ENCODE data around the gene RRAD. TPM values are rescaled to one million over a fixed set of nuclear protein-coding genes. Genes with fewer than 3 reads are reported as not detected.
A peak's percentile ranks its signal among the peaks of the same experiment; 100 is the strongest.

The RRAD gene
- total RNA-seq, 2 experiments from 2014 or later = 0.34 TPM; not detected in 1

DNA sequence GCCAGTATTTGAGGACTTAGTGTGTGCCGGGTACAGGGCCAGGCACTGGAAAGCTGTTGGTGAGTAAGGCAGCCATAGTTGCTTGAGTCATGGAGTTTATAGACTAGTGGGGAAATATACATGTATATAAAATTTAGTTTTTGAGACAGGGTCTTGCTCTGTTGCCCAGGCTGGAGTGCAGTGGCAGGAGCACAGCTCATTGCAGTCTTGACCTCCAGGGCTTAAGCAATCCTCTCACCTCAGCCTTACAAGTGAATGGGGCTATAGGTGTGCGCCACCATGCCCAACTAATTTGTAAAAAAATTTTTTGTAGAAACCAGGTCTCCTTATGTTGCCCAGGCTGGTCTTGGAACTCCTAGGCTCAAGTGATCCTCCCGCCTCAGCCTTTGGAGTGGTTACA lies 42.6 kb downstream of the RRAD start:
- H3K27ac Mint-ChIP-seq = no peak overlapping the region

DNA sequence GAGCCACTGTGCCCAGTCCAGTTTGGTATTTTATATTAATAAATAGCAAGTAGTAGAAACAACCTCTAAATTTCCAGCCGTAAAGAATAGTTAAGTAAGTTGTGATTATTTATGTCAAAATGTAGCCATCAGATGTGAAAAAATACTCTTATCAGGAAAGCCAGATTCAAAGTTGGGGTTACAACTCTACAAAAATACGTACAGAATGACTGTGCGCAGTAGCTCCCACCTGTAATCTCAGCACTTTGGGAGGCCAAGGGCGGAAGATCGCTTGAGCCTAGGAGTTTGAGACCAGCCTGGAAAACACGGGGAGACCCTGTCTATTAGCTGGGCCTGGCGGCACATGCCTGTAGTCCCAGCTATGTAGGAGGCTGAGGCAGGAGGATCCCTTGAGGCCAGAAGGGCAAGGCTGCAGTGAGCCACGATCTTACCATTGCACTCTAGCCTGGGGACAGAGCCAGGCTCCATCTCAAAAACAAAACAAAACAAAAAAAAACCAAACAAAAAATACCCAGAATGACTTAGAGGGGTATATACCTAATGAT lies 43.3 kb downstream of the RRAD start:
- no peaks in the 10 kb centered on the region for H3K27me3 Mint-ChIP-seq (ENCODE audit: low read depth)
- peak overlapping the region; percentile 100 for H3K4me3 Mint-ChIP-seq
- ChIA-PET POLR2A (interaction anchor here (1.4 kb wide), 1 partner anchor 51 kb away, joined by 9 read pairs; no protein-coding TSS in a partner anchor), CTCF (interaction anchor here (1.8 to 5.1 kb wide), 7 partner anchors 9 to 130 kb away, joined by 6 to 35 read pairs (median 25); partner anchors contain the start of genes DYNC1LI2 and NAE1)
- ATAC-seq (no peak), DNase-seq (no peak)
- peaks cover 66% of the 10 kb centered on the region for H3K4me1 Mint-ChIP-seq (ENCODE audit: low read depth)
- H3K27ac Mint-ChIP-seq = no peak overlapping the region
- H3K36me3 Mint-ChIP-seq (ENCODE audit: low read depth) = peaks cover 25% of the 10 kb centered on the region
- H3K9me3 Mint-ChIP-seq (ENCODE audit: insufficient read depth) = no peaks in the 10 kb centered on the region

More for the DNA sequence above, 42.6 kb downstream of the RRAD start:
- ATAC-seq (no peak), DNase-seq (no peak)
- Mint-ChIP-seq H3K4me3 (no peak overlapping the region), H3K9me3 (ENCODE audit: insufficient read depth) (no peaks in the 10 kb centered on the region), H3K4me1 (ENCODE audit: low read depth) (peaks cover 70% of the 10 kb centered on the region), H3K27me3 (ENCODE audit: low read depth) (no peaks in the 10 kb centered on the region), H3K36me3 (ENCODE audit: low read depth) (peaks cover 30% of the 10 kb centered on the region)
- POLR2A ChIA-PET = no interaction called here
- CTCF ChIA-PET = interaction anchor here (2.6 to 5.1 kb wide), 6 partner anchors 9 to 52 kb away, joined by 11 to 35 read pairs (median 26); partner anchors contain the start of gene NAE1

DNA sequence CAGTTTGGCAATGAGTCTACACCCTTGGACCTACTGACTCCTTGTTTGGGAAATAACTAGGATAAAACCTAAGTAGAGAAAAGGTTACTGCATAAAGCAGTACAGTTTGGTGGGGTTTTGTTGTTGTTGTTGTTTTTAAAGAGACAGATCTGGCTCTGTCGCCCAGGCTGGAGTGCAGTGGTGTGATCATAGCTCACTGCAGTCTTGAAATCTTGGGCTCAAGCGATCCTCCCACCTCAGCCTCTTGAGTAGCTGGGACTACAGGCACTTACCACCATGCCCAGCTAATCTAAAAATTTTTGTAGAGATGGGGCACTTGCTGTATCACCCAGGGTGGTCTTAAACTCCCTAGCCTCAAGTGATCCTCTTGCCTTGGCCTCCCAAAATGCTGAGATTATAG lies 43.8 kb downstream of the RRAD start:
- no peaks in the 10 kb centered on the region for H3K27me3 Mint-ChIP-seq (ENCODE audit: low read depth)
- H3K9me3 Mint-ChIP-seq (ENCODE audit: insufficient read depth) = no peaks in the 10 kb centered on the region
- no peak for DNase-seq
- ATAC-seq = no peak
- ChIA-PET CTCF (interaction anchor here (0.9 to 5.1 kb wide), 10 partner anchors 9 to 963 kb away, joined by 3 to 35 read pairs (median 16); partner anchors contain the start of genes DYNC1LI2 and NAE1), POLR2A (interaction anchor here (1.4 kb wide), 1 partner anchor 51 kb away, joined by 9 read pairs; no protein-coding TSS in a partner anchor)
- H3K36me3 Mint-ChIP-seq (ENCODE audit: low read depth) = peaks cover 20% of the 10 kb centered on the region
- peak overlapping the region; percentile 39 for H3K27ac Mint-ChIP-seq
- peak overlapping the region; percentile 100 for H3K4me3 Mint-ChIP-seq
- peaks cover 63% of the 10 kb centered on the region for H3K4me1 Mint-ChIP-seq (ENCODE audit: low read depth)

DNA sequence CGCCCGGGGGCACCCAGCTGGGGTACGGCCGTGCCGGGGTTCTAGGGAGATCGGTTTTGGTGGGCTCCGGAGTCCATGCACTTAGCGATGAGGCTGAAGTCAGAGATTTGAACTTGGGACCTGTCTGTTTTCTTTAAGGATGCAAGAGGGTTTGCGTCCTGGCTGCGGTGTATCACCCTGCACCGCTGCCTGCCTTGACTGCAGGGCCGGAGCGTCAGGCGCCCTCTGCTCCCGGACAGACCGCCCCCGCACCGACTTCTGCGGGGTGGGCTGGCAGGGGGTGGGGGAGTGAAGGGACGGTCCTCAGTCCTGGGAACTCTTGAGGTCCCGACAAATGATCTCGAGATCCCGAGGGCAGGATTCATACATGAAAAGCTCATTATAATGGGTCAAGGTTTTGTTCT lies 44.3 kb downstream of the RRAD start:
- ATAC-seq = peak; percentile 8
- DNase-seq = peak; percentile 42
- H3K4me1 Mint-ChIP-seq (ENCODE audit: low read depth) = peaks cover 66% of the 10 kb centered on the region

DNA sequence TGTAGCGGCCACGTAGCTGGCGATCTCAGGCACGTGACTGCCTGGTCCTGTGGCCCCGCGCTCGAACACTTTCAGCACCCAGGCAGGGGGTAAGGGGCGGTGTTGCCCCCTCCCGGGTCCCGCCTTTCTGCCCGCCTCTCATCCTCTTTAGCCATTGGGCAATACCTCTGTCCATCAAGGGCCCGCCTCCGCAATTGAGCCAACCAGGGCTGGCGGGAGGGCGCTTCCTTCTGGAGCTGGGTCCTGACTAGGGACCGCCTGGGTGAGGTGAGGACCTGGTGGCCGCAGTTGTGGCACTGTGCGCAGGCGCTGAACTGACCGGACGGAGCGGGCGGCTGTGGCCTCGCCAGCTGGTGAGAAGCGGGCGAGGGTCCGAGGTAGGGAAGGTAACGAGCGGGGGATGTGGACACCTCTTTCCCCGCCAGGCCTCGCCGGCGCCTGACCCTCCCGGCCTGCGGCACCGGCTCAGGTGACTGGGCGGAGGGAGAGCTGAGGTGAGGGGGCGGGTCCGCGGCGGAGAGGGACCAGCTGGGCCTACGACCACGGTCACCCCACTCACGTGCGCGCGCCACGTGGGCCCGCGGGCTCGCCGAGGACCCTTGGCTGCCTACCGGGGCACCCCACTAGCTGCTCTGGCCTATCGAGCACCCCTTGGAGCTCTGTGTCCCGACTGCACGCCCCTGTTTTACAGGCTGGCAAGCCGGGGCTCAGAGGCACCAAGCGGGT lies 44.9 kb downstream of the RRAD start, which contains the start of gene PDP2:
Gene PDP2, plus strand, starts transcription at position 228 of the 726 bp plus-strand sequence. CDS start 3,770 bp downstream, outside the sequence.
- peak; percentile 95 for DNase-seq
- H3K4me1 Mint-ChIP-seq (ENCODE audit: low read depth) = peaks cover 65% of the 10 kb centered on the region
- H3K9me3 Mint-ChIP-seq (ENCODE audit: insufficient read depth) = peaks cover 5% of the 10 kb centered on the region
- peaks cover 12% of the 10 kb centered on the region for H3K36me3 Mint-ChIP-seq (ENCODE audit: low read depth)
- ChIA-PET POLR2A (interaction anchor here (0.6 to 1.4 kb wide), 7 partner anchors 10 to 128 kb away, joined by 3 to 9 read pairs (median 3); no protein-coding TSS in a partner anchor), CTCF (interaction anchor here (0.8 to 5.1 kb wide), 19 partner anchors 8 to 965 kb away, joined by 3 to 35 read pairs (median 4); partner anchors contain the start of genes CES3, DYNC1LI2 and NAE1)
- peak within 1 kb of the TSS; percentile 100 for H3K4me3 Mint-ChIP-seq
- ATAC-seq = peak; percentile 98
- H3K27me3 Mint-ChIP-seq (ENCODE audit: low read depth) = no peaks in the 10 kb centered on the region
- H3K27ac Mint-ChIP-seq = peak within 1 kb of the TSS; percentile 98

More for the DNA sequence above, 44.3 kb downstream of the RRAD start:
- Mint-ChIP-seq H3K27me3 (ENCODE audit: low read depth) (no peaks in the 10 kb centered on the region), H3K4me3 (peak overlapping the region; percentile 100), H3K36me3 (ENCODE audit: low read depth) (peaks cover 18% of the 10 kb centered on the region), H3K27ac (no peak overlapping the region), H3K9me3 (ENCODE audit: insufficient read depth) (peaks cover 4% of the 10 kb centered on the region)
- ChIA-PET CTCF (interaction anchor here (0.9 to 5.1 kb wide), 17 partner anchors 8 to 964 kb away, joined by 3 to 35 read pairs (median 4); partner anchors contain the start of genes CES3, DYNC1LI2 and NAE1), POLR2A (interaction anchor here (0.6 to 1.4 kb wide), 3 partner anchors 11 to 52 kb away, joined by 3 to 9 read pairs (median 5); no protein-coding TSS in a partner anchor)

DNA sequence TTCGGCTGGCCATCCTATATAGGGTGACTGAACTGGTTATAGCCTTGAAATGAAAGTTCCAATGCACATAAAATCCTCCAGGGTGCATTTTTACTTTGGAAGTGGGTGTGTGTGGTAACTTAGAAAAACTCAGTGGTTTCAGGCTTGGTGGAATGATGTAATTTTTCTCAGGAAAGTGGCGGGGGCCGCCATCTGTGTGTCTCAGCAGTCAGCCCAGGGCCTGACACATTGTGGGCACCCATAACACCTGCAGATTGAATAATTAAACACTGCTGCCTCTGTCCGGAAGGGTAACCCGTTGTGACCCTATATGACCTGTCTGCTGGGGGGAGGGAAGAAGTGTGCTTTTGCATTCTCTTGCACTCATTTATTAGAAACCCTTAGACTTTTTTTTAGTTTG lies 47.3 kb downstream of the RRAD start:
- no peaks in the 10 kb centered on the region for H3K27me3 Mint-ChIP-seq (ENCODE audit: low read depth)
- CTCF ChIA-PET = interaction anchor here (1.2 to 2.4 kb wide), 2 partner anchors 10 to 48 kb away, joined by 4 to 9 read pairs; partner anchors contain the start of gene NAE1
- peaks cover 71% of the 10 kb centered on the region for H3K4me1 Mint-ChIP-seq (ENCODE audit: low read depth)
- DNase-seq (peak; percentile 49), ATAC-seq (no peak)
- no peaks in the 10 kb centered on the region for H3K36me3 Mint-ChIP-seq (ENCODE audit: low read depth)
- H3K27ac Mint-ChIP-seq = peak overlapping the region; percentile 76
- peaks cover 5% of the 10 kb centered on the region for H3K9me3 Mint-ChIP-seq (ENCODE audit: insufficient read depth)
- H3K4me3 Mint-ChIP-seq = no peak overlapping the region
- POLR2A ChIA-PET = no interaction called here

DNA sequence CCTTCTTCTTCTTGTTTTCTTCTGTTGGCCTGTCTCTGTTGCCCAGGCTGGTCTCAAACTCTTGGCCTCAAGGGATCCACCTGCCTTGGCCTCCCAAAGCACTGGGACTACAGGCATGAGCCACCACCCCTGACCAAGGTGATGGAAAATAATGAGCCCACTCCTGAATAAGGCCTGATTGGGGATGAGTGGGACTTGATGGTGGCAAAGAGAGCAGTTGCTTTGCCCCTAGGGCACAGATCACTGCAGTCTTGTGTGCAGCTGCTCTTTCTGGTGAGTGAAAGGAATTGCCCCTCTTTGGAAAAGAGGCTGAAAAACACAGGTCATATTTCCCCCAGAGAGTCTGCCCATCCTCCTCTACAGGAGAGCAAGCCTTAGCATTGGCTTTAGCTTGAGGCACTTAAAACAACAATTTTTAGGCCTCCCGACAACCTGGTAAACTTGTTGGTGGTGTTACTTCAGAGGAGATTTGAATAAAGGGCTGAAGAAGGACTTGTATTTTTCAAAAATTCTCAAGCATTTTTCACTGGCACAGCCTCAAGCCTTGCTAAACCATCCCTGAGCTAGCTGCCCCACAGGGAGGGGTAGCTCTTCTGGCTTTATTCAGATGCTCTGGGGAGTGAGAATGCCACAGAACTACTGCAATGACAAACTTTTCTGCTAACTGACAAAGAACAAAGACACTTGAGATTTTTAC lies 51.1 kb downstream of the RRAD start:
- ATAC-seq (no peak), DNase-seq (peak; percentile 42)
- H3K4me1 Mint-ChIP-seq (ENCODE audit: low read depth) = peaks cover 60% of the 10 kb centered on the region
- H3K9me3 Mint-ChIP-seq (ENCODE audit: insufficient read depth) = peaks cover 5% of the 10 kb centered on the region
- no peaks in the 10 kb centered on the region for H3K36me3 Mint-ChIP-seq (ENCODE audit: low read depth)
- POLR2A ChIA-PET = interaction anchor here (1.1 to 3.2 kb wide), 3 partner anchors 28 to 270 kb away, joined by 3 to 28 read pairs (median 4); partner anchors contain the start of genes CMTM3 and NAE1
- no peaks in the 10 kb centered on the region for H3K27me3 Mint-ChIP-seq (ENCODE audit: low read depth)
- no peak overlapping the region for H3K4me3 Mint-ChIP-seq
- H3K27ac Mint-ChIP-seq = peak overlapping the region; percentile 92
- CTCF ChIA-PET = interaction anchor here (0.7 to 4.1 kb wide), 11 partner anchors 12 to 266 kb away, joined by 3 to 66 read pairs (median 4); partner anchors contain the start of genes DYNC1LI2 and NAE1

DNA sequence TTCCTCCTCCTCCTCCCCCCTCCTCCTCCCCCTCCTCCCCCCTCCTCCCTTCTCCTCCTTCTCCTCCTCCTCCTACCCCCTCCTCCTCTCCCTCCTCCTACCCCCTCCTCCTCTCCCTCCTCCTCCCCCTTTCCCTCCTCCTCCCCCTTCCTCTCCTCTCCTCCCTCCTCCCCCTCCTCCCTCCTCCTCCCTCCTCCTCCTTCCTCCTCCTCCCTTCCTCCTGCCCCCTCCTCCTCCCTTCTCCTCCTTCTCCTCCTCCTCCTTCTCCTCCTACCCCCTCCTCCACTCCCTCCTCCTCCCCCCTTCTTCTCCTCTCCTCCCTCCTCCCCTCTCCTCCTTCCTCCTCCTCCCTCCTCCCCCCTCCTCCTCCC lies 51.7 kb downstream of the RRAD start:
- H3K4me3 Mint-ChIP-seq = no peak overlapping the region

DNA sequence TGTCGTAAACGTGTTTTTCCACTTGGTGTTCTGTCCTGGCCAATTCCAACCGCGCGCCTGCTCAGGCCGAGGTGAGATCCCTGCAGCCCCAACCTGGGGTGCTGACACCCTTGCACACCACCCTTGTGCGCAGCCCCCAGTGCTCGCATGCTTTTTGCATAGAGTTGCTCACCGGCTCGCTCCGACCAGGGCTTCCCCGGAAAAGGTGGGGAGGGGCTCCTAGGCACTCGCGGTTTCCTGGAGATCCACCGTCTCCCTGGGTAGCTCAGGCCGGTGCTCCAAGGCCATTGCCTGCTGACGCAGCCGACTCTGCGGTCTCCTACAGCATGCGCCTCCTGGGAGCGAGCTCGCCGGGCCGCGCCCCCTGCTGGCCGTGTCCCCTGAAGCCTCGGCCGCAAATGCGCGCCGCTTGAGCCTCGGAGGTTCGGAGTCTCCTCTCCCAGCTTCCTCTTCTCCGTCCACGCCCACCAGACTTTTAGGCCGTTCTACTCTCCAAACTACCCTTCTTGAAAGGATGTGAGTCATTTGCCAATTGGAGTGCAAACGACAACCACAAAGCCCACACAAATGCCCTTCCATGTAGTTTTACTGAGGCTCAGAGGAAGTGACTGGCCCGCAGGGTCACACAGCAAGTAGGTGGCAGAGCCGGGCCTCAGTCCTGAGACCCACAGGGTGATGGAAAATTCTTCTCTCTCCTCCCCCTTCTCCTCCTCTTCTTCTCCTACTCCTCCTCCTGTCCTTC lies 52.2 kb downstream of the RRAD start:
- POLR2A ChIA-PET = interaction anchor here (0.8 to 3.2 kb wide), 6 partner anchors 13 to 321 kb away, joined by 3 to 28 read pairs (median 3); partner anchors contain the start of genes CKLF, DYNC1LI2 and NAE1
- H3K4me3 Mint-ChIP-seq = peak overlapping the region; percentile 80
- H3K9me3 Mint-ChIP-seq (ENCODE audit: insufficient read depth) = peaks cover 5% of the 10 kb centered on the region
- DNase-seq (peak; percentile 98), ATAC-seq (peak; percentile 93)
- CTCF ChIA-PET = interaction anchor here (0.7 to 4.1 kb wide), 32 partner anchors 8 to 467 kb away, joined by 3 to 66 read pairs (median 4); partner anchors contain the start of genes CKLF, DYNC1LI2, FBXL8 and NAE1
- H3K27ac Mint-ChIP-seq = peak overlapping the region; percentile 93
- peaks cover 53% of the 10 kb centered on the region for H3K4me1 Mint-ChIP-seq (ENCODE audit: low read depth)
- no peaks in the 10 kb centered on the region for H3K27me3 Mint-ChIP-seq (ENCODE audit: low read depth)
- H3K36me3 Mint-ChIP-seq (ENCODE audit: low read depth) = no peaks in the 10 kb centered on the region

More for the DNA sequence above, 51.7 kb downstream of the RRAD start:
- H3K36me3 Mint-ChIP-seq (ENCODE audit: low read depth) = no peaks in the 10 kb centered on the region
- peaks cover 5% of the 10 kb centered on the region for H3K9me3 Mint-ChIP-seq (ENCODE audit: insufficient read depth)
- ChIA-PET POLR2A (interaction anchor here (1.0 to 3.2 kb wide), 4 partner anchors 13 to 321 kb away, joined by 3 to 28 read pairs (median 3); partner anchors contain the start of genes CKLF and NAE1), CTCF (interaction anchor here (0.8 to 4.1 kb wide), 30 partner anchors 8 to 467 kb away, joined by 3 to 66 read pairs (median 4); partner anchors contain the start of genes CKLF, DYNC1LI2, FBXL8 and NAE1)
- H3K27me3 Mint-ChIP-seq (ENCODE audit: low read depth) = no peaks in the 10 kb centered on the region
- H3K4me1 Mint-ChIP-seq (ENCODE audit: low read depth) = peaks cover 58% of the 10 kb centered on the region
- DNase-seq (no peak), ATAC-seq (no peak)
- H3K27ac Mint-ChIP-seq = peak overlapping the region; percentile 93

DNA sequence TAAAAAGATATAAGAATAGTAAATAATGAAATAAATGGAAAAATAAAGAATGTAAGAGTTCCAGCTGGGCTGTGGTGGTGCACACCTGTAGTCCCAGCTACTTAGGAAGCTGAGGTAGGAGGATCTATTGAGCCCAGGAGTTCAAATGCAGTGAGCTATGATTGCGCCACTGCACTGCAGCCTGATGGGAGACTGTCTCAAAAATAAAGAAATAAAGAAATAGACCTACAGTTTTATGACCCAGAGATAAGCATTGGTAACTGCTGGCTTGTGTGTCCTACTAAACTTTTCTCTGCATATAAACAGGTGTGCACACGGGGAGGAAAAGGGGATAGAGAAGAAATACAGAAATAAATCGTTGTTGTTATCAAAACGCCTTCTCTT lies 52.8 kb downstream of the RRAD start:
- Mint-ChIP-seq H3K4me3 (peak overlapping the region; percentile 80), H3K9me3 (ENCODE audit: insufficient read depth) (peaks cover 5% of the 10 kb centered on the region), H3K36me3 (ENCODE audit: low read depth) (no peaks in the 10 kb centered on the region), H3K4me1 (ENCODE audit: low read depth) (peaks cover 51% of the 10 kb centered on the region), H3K27ac (peak overlapping the region; percentile 93), H3K27me3 (ENCODE audit: low read depth) (no peaks in the 10 kb centered on the region)
- POLR2A ChIA-PET = interaction anchor here (0.8 to 3.2 kb wide), 6 partner anchors 12 to 320 kb away, joined by 3 to 28 read pairs (median 3); partner anchors contain the start of genes CKLF, DYNC1LI2 and NAE1
- ATAC-seq = no peak
- DNase-seq = no peak
- CTCF ChIA-PET = interaction anchor here (0.7 to 4.1 kb wide), 31 partner anchors 9 to 466 kb away, joined by 3 to 66 read pairs (median 4); partner anchors contain the start of genes CKLF, DYNC1LI2, FBXL8 and NAE1
